Mucosa of gallbladder (tissue), 1 donor: ENCODE results near the gene RTP3. TPM values are rescaled to one million over a fixed set of nuclear protein-coding genes. Genes with fewer than 3 reads are reported as not detected.
"Not testable (repeated sequence)": the region's sequence is repeated elsewhere in the genome, so short reads cannot be mapped to it uniquely, and the experiment has no call there.

ENCODE experiments used
- DNase-seq: peaks from one replicate; pipeline ENCODE4 v3.0.0-alpha.2; 2020; ENCODE audit warnings: low spot score
- total RNA-seq: library from RNA; stranded (reverse); gene quantifications from one replicate; pipeline ENCODE4 v1.2.1, GENCODE V29; 2021
- donor health status: DM: no; HTN: no; CAD: no.

RTP3 gene
- total RNA-seq, 1 donor from 2014 or later: not detected

- no peak for DNase-seq
Observed at GRCh38 chr3:46546896-46547440, 49.2 kb downstream of the RTP3 start.

GRCh38 chr3:46548611-46549010 is 50.8 kb downstream of the RTP3 start:
- DNase-seq: not testable (repeated sequence)

GRCh38 chr3:46549408-46549904 is 51.7 kb downstream of the RTP3 start:
- no peak for DNase-seq

GRCh38 chr3:46549989-46550388 is 52.2 kb downstream of the RTP3 start:
- DNase-seq: no peak

Other genes with a start within 250 kb of the RTP3 start
- 4.1 TPM for gene CCR2, start 143.9 kb upstream of the RTP3 start, total RNA-seq
- 3.9 TPM for gene CCR5, start 127.0 kb upstream of the RTP3 start, total RNA-seq
- 9.1 TPM for gene CCRL2, start 90.7 kb upstream of the RTP3 start, total RNA-seq
- gene LTF, start 33.1 kb upstream of the RTP3 start, total RNA-seq: 0.83 TPM
- 1.9 TPM for gene LRRC2, start 68.3 kb downstream of the RTP3 start, total RNA-seq
- gene FAM240A, start 114.5 kb downstream of the RTP3 start, total RNA-seq: not detected
- gene ALS2CL, start 195.7 kb downstream of the RTP3 start, total RNA-seq: 43.8 TPM
- gene TMIE, start 203.4 kb downstream of the RTP3 start, total RNA-seq: 0.29 TPM
- 0.17 TPM for gene PRSS50, start 219.9 kb downstream of the RTP3 start, total RNA-seq